SW 1271 (cell line): Measurements from ENCODE around the gene LYL1.
A peak's percentile ranks its signal among the peaks of the same experiment; 100 is the strongest.
"Not testable (repeated sequence)": the region's sequence is repeated elsewhere in the genome, so short reads cannot be mapped to it uniquely, and the experiment has no call there.

ENCODE experiments used
- DNase-seq, 2 experiments: peaks; one replicate each; lab custom pipeline; 2025; lab: John Stamatoyannopoulos, UW

LYL1 gene

DNA sequence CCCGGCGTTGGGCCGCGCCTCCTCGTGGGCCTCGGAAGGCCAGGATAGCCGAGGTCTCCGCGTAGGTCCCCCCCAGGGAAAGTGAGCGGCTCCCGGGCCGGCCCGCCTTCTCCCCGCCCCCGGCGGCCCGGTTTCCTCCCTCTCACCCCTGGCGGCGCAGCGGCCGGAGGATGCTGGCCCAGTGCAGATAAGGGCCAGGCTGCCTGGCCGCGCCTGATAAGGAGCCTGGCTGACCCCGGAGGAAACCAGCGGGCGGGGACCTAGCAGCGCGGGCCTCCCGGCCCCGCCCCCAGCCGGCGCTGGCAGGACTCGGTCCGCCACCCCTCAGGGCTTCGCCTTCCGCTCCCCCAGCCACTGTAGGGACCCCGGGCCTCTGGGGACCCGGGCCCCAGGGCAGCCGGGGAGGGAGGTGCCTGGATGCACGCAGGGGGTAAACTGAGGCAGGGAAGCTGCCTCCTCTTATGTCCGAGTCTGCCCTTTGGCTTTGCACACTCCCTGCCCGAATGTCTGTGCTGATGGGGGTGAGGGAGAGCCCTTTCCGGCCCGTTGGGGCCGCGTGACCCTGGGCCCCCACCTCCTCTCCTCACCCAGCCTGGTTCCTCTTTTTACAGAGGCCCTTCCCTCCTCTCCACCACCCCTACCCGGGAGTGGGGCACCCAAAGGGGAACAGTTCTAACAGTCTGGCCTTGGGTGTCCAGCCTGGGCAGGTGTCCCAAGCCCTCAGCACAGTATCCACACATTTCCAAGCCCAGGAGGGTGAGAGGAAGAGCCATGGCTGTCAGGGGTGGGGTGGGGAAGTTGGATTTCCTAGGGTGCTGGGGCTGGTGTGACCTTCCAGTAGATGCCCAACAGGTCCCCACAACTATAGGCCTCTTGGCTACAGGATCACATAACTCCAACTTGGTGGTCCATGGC is at the start of gene LYL1:
Gene LYL1 (minus strand): TSS at position 193 of the 915 bp plus-strand sequence. CDS start 1,687 bp downstream, outside the sequence.
- no peak for DNase-seq

- DNase-seq, result peak; percentile 95 to 97
These were observed 49.1 kb upstream of the LYL1 start for GRCh38 chr19:13151605-13152355.

- DNase-seq, result no peak
These were observed 48.4 kb upstream of the LYL1 start for GRCh38 chr19:13150931-13151604.

DNA sequence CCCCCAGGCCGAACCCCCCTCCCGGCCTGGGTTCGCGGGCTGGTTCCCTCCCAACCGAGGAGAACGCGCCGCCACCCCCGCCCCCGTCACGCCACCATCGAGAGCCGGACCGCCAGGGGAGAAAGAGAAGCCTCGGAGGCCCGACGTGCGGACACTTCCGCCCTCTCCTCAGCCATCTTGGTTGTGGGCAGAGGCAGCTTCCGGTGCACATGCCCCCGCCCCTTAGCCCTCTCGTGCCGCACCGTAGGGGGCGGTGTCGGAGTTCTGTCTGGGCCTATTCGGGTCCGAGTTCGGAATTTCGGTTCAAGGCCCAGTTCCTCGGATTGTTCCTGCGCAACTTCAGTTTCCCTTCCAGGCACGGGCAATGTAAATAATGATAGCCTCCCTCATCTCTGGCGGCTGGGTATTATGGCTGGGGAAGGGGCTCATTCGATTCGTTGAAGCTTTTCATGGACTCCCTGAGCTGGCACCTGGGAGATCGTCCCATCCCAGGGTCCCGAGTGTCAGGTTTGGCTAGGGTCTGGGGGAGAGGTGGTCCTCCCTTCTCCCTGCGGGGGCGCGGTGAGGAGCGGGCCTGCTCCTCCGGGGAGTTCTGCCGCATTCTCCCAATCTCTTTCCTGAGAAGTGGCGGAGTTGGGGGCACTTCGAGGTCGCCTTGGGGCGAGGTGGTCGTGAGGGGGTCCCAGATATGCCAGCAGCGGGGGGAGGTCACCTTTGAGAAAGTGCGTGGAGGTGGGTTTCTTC is 47.7 kb upstream of the LYL1 start, which contains the start of the genes IER2 and STX10:
Gene IER2 (plus strand): TSS at position 225 of the 744 bp plus-strand sequence. CDS start 2,776 bp downstream, outside the sequence.
Gene STX10 (minus strand): TSS at position 189 of the 744 bp plus-strand sequence. CDS start 202 bp downstream, outside the sequence.
- peak; percentile 84 to 93 for DNase-seq

DNA sequence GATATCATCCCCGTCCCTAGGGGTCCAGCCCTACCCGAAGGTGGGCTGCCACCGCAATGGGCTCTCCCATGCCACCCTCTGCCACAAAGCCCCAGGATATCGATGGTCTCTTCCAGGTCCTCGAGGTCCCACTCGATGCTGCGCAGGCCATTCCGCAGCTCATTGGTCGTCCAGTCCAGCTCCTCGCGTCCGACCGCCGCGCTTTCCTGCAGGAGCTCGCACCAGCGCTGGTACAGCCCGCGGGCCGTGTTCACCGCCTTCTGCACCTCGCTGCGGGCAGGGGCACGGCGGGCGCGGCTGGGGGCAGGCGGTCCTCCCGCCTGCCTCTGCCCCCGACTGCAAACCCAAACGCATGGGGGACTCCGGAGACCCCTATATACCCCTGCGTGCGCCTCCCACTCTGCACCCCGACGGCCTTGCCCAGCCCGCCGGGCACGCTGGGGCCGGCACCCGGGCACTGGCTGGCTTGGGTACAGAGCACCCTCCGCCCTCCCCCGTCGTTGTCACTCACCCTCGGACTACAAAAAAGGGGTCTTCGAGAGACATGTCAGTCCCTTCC is 47.0 kb upstream of the LYL1 start:
- DNase-seq, result peak; percentile 36 to 42

DNA sequence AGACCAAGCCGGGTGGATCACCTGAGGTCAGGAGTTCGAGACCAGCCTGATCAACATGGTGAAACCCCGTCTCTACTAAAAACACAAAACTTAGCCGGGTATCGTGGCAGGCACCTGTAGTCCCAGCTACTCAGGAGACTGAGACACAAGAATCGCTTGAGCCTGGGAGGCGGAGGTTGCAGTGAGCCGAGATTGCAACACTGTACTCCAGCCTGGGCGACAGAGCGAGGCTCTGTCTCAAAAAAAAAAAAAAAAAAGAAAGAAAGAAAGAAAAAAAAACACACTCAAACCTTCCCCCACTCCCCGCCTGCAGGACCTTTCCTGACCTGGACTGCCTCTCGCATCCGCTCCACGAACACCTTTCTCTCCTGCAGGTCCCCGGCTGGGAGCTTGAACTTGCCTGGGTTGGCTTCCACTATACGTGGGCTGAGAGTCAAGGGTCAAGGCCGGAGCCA is 46.5 kb upstream of the LYL1 start:
- not testable (repeated sequence) for DNase-seq

DNA sequence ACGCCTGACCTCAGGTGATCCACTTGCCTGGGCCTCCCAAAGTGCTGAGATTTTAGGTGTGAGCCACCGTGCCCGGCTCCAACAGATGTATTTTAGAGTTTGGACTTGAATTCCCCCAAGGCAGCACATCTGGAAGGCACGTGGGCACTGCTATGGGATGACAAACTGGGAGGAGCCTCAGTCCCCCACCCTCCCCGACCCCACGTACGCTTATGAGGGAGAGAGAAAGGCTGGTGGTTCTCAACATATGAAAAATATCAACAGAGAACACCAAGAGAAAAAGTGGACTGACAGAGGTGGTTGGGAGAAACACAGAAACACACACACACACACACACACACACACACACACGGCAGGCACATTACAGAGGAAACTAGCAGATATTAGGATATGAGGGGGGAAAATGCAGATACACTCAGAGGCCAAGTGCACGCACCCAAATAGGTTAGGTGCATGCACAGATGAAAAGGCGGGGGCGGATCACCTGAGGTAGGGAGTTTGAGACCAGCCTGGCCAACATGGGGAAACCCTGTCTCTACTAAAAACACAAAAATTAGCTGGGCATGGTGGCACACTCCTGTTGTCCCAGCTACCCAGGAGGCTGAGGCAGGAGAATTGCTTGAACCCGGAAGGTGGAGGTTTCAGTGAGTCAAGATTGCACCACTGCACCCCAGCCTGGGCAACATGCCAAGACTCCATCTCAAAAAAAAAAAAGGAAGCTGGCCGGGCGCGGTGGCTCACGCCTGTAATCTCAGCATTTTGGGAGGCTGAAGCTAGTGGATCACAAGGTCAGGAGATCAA is 44.3 kb upstream of the LYL1 start:
- no peak for DNase-seq

DNA sequence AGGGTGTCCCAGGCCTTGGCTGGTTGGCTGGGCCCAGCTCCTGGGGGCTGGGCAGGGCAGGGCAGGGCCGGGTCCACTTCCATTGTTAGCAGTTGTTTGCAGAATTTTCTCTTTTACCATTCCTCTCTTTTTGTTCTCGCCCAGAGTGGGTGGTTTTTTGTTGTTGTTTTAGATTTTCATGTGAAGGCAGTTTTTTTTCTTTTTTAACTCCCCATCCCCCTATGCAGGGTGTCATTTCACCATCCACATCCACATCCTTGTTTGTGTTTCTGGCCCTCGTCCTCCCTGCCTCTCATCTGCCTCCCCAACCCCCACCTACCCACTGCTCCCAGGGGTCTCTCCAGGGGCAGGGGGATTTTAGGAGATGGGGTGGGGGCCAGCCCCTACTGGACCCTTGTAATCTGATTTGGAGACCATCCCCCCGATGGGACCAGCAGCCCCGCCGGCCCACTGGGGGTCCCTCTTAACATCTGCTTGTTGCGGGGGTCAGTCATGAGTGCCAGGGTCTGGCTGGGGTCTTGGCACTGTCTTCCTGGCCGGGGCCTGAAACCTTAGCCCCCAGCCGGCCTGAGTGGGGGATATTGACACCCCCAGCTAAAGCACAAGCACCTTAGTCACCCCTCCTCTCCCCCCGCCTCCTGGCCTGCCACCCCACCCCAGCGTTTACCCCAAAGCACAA is 37.1 kb upstream of the LYL1 start:
- DNase-seq, result no peak

GRCh38 chr19:13138916-13139198 is 36.2 kb upstream of the LYL1 start:
- no peak for DNase-seq

- DNase-seq, result no peak
These were observed 35.7 kb upstream of the LYL1 start for GRCh38 chr19:13138171-13138915.

DNA sequence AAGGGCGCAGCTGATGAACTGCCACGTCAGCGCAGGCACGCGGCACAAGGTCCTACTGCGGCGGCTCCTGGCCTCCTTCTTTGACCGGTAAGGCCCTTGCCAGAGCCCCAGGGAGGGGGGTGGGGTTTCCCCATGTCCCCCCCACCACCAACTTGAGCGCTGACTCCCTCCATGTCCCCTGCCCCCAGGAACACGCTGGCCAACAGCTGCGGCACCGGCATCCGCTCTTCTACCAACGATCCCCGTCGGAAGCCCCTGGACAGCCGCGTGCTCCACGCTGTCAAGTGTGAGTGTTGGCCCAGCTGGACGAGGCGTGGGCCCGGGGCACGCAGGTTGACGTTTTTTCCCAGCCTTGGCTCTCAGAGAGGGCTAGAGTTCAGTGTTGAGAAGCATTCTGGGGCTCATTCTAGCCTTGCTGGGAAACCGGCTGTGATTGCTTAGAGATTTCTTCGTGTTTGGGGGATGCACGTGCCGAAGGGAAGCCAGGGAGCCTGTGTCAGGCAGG is 34.7 kb upstream of the LYL1 start:
- no peak for DNase-seq

DNA sequence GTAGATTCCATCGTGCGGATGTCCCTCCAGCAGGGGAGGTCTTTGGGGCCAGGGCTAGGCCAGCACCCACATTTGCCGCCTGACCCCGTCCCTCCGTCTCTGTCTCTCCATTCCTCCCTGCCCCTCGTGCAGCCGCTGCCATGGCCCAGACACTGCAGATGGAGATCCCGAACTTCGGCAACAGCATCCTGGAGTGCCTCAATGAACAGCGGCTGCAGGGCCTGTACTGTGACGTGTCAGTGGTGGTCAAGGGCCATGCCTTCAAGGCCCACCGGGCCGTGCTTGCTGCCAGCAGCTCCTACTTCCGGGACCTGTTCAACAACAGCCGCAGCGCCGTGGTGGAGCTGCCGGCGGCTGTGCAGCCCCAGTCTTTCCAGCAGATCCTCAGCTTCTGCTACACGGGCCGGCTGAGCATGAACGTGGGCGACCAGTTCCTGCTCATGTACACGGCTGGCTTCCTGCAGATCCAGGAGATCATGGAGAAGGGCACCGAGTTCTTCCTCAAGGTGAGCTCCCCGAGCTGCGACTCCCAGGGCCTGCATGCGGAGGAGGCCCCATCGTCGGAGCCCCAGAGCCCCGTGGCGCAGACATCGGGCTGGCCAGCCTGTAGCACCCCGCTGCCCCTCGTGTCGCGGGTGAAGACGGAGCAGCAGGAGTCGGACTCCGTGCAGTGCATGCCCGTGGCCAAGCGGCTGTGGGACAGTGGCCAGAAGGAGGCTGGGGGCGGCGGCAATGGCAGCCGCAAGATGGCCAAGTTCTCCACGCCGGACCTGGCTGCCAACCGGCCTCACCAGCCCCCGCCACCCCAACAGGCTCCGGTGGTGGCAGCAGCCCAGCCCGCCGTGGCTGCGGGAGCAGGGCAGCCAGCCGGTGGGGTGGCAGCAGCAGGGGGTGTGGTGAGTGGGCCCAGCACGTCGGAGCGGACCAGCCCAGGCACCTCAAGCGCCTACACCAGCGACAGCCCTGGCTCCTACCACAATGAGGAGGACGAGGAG is 32.7 kb upstream of the LYL1 start:
- no peak for DNase-seq

DNA sequence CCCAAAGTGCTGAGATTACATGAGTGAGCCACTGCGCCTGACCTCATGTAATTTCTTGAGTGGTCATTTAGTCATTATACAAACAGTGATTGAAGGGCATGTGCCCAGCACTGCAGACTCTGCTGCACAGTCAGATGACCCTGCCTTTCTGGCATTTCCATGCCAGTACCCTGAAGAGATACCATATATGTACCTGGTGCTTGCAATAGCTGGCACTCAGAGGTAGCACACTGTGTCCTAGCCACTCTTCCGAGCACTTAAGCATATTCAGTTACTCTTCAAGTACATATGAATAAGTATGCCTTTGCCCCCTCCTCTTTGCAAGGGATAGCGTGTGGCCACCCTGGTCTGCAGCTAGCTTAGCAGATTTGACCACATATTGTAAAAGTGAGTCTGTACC is 32.0 kb upstream of the LYL1 start:
- no peak for DNase-seq

DNA sequence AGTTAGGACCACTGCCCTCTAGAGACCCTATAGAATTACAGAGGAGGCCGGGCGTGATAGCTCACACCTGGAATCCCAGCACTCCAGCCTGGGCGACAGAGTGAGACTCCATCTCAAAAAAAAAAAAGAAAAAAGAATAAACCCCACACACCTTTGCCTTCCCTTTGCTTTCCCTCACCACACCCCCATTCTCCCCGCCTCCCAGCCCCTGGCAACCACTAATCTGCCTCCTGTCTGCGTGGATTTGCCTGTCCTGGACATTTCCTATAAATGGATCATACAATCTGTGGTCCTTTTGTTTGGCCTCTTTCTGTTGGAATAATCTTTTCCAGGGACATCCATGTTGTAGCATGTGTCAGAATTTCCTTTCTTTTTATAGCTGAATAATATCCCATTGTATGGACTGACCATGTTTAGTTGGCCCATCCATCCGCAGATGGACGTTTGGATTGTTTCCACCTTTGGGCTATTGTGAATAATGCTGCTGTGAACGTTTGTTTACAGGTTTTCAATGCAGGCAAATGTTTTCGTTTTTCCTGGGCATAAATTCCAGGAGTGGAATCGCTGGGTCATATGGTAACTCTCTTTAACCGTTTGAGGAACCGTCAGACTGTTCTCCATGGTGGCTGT is 30.7 kb upstream of the LYL1 start:
- no peak for DNase-seq

GRCh38 chr19:13132471-13133180 is 30.0 kb upstream of the LYL1 start:
- DNase-seq, result no peak

- DNase-seq, result no peak
These were observed 28.3 kb upstream of the LYL1 start for GRCh38 chr19:13130886-13131490.
